Renal pelvis (tissue), 4 donors: ENCODE data around the gene PLB1. TPM values are rescaled to one million over a fixed set of nuclear protein-coding genes. Genes with fewer than 3 reads are reported as not detected.

Experiments
- DNase-seq: peaks from one replicate; pipeline ENCODE4 v3.0.0-alpha.2; 2013
- polyA plus RNA-seq, 3 donors: library from polyadenylated mRNA; unstranded; fragments of 120-200 nt; gene quantifications; one replicate each; pipeline ENCODE4 v1.2.1, GENCODE V29; 2013; ENCODE audit not compliant: insufficient read length in 3 of 3

PLB1 gene
- polyA plus RNA-seq, 3 donors: 1.1 to 1.6 (median 1.3) TPM

GRCh38 chr2:28689771-28690170, 193.9 kb downstream of the PLB1 start:
- DNase-seq: no peak

- no peak for DNase-seq
These were observed 196.6 kb downstream of the PLB1 start for GRCh38 chr2:28692411-28692810.

- DNase-seq: no peak
These were observed 197.4 kb downstream of the PLB1 start for GRCh38 chr2:28693223-28693622.

Other genes starting within 250 kb of the PLB1 start
- 10 to 100 TPM; 22.4 to 27.7 (median 27.5) TPM for gene FOSL2, start 103.2 kb upstream of the PLB1 start, polyA plus RNA-seq